Keratinocyte (primary cell): ENCODE measurements around the gene FHAD1.

ENCODE experiments used
- CTCF ChIP-seq, 3 experiments: IDR thresholded peaks in 1 of 3; conservative IDR thresholded peaks in 1 of 3; optimal IDR thresholded peaks in 1 of 3; 2 replicates in 2 of 3; 3 replicates in 1 of 3; pipeline versions ENCODE3 to v1.5.1; 2011; ENCODE audit warnings: low read length in 3 of 3, mild to moderate bottlenecking in 3 of 3, moderate library complexity in 2 of 3, control low read depth in 1 of 3, inconsistent platforms in 1 of 3; ENCODE audit not compliant: insufficient read depth in 2 of 3; ENCODE audit errors: extremely low read depth in 1 of 3
- EZH2 ChIP-seq: IDR thresholded peaks from one replicate; pipeline ENCODE4 v1.6.1; 2012; ENCODE audit warnings: inconsistent platforms, mild to moderate bottlenecking, low read length, moderate library complexity

GRCh38 chr1:15402809-15403450 is 155.9 kb downstream of the FHAD1 start:
- TF ChIP-seq CTCF (optimal IDR thresholded peaks at IDR 0.05 in 1 of 3, IDR thresholded peaks at IDR 0.05 in 1 of 3, conservative IDR thresholded peaks at IDR 0.05 in 1 of 3; ENCODE audit: extremely low read depth in 1 of 3, insufficient read depth in 2 of 3, low read length in 3 of 3) (no peak), EZH2 (no peak)
